Psoas muscle (tissue), 8 donors: ENCODE measurements around the gene TMCO4. TPM values are rescaled to one million over a fixed set of nuclear protein-coding genes. Genes with fewer than 3 reads are reported as not detected.

ENCODE experiments used
- ATAC-seq, 4 donors: fragments of 200-7000 bp; cut with Tn5 transposase; one replicate each; pipeline ENCODE4 v1.9.1; 2020; ENCODE audit warnings: moderate library complexity in 3 of 4, mild to moderate bottlenecking in 2 of 4
- DNase-seq, 2 donors: peaks; one replicate each; pipeline ENCODE4 v3.0.0-alpha.2; 2020
- H3K27ac ChIP-seq: fragments of 200-600 bp; one replicate; pipeline ENCODE4 v1.8.0; 2022
- H3K27me3 ChIP-seq, 3 donors: fragments of 200-600 bp in 1 of 3; one replicate each; pipeline versions ENCODE4 v1.6.1 to v1.8.0; 2013 to 2022; ENCODE audit warnings: low read length in 2 of 3, mild to moderate bottlenecking in 2 of 3, moderate library complexity in 1 of 3; ENCODE audit not compliant: insufficient read depth in 3 of 3
- H3K36me3 ChIP-seq, 2 donors: fragments of 200-600 bp in 1 of 2; one replicate each; pipeline versions ENCODE4 v1.6.1 to v1.8.0; 2013 to 2022; ENCODE audit warnings: low read depth in 1 of 2, mild to moderate bottlenecking in 1 of 2, moderate library complexity in 1 of 2; ENCODE audit not compliant: insufficient read depth in 1 of 2
- H3K4me1 ChIP-seq: fragments of 200-600 bp; one replicate; pipeline ENCODE4 v1.8.0; 2022
- H3K4me3 ChIP-seq: fragments of 200-600 bp; one replicate; pipeline ENCODE4 v1.8.0; 2022; ENCODE audit warnings: mild to moderate bottlenecking
- H3K9me3 ChIP-seq: fragments of 200-600 bp; one replicate; pipeline ENCODE4 v1.8.0; 2022
- CTCF ChIP-seq: fragments of 200-600 bp; IDR thresholded peaks from one replicate; pipeline ENCODE4 v1.8.0; 2022; ENCODE audit warnings: antibody characterized with exemption
- WGBS, 3 donors: extraction: QIAGEN DNeasy Blood & Tissue Kit; methylation state at CpG; one replicate each; pipeline versions ENCODE4 v1.1.6 to v1.1.7; 2013; 5-methylcytosine and 5-hydroxymethylcytosine counted together
- intact Hi-C, 2 donors: fragments of 100-400 bp; cut with DNase I; formaldehyde crosslinking; loops; one replicate each; pipeline versions ENCODE4 v1.11.0 to v1.14.2; 2022
- polyA plus RNA-seq, 3 donors: library from polyadenylated mRNA; stranded (reverse); fragments of 200-250 nt; gene quantifications; one replicate each; pipeline ENCODE4 v1.2.3, GENCODE V29; 2013
- total RNA-seq, 4 donors: library from RNA; stranded (reverse); fragmentation: NEBNext Ultra II Directional in 2 of 4; extraction: Animal tissue kit (Norgen Biotek cat#: 25700) in 2 of 4; gene quantifications; one replicate each; pipeline versions ENCODE4 v1.2.1 to v1.2.4, GENCODE V29; 2021 to 2023
- donor health status: healthy with polysubstance abuse.
- donor health status: DM: no; HTN: no; CAD: no; lungs with moderate emphysema.
- donor health status: Bipolar disorder and iron deficiency.
- donor health status: healthy.
- donor health status: DM: yes; HTN: yes; CAD: no.
- donor health status: DM: no; HTN: no; CAD: no.
- donor health status: DM: no; HTN: no; CAD: no.
- donor health status: DM: yes; HTN: yes; CAD: no.

The TMCO4 gene
- total and polyA plus RNA-seq, 7 donors = 2.3 to 4.8 (median 3.2) TPM

DNA sequence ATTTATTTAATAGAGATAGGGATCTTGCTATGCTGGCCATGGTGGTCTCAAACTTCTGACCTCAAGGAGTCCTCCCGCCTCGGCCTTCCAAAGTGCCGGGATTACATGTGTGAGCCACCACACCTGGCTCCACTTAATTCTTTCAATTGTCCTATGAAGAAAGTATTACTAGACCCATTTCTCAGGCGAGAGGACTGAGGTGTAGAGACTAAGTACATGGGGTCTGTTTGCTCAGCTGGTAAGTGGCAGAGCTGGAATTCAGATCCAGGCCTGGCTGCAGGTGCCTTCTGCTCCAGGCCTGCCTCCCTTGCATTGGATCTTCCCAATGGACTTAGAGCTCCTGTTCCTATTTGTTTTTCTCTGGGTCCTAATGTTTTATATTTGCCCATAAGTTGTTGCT lies 79.5 kb downstream of the TMCO4 start:
- intact Hi-C loops = loop anchor here in 1 of 2 donors (10.0 kb wide), 1 partner anchor 145 kb away; no protein-coding TSS in a partner anchor
- Histone ChIP-seq H3K4me3 (no peak overlapping the region), H3K36me3 (no peaks in the 10 kb centered on the region), H3K27ac (no peak overlapping the region), H3K4me1 (no peaks in the 10 kb centered on the region), H3K27me3 (no peaks in the 10 kb centered on the region), H3K9me3 (no peaks in the 10 kb centered on the region)
- TF ChIP-seq CTCF = no peak
- DNase-seq (no peak), ATAC-seq (no peak)
- WGBS, 3 donors = 96 to 97% (median 97%) methylated on average over 4 of the region's 4 CpGs

DNA sequence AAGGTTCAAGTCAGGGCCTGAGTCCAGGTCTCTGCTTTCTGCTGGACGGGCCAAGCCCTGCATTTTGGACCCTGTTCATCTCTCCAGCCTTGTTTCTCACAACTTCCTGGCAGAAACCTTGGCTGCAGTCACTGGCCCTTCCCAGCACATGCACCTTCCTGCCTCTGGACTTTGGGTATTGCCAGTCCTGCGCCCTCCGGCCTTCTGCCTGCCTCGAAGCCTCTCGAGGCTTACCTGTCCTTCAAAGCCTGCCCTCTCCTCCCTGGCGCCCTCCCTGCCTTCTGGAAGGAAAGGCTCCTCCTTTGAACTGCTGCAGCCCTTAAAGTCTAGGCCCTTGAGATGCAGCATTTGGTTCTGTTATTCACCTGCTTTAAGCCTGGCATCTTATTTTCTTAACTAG lies 82.2 kb downstream of the TMCO4 start:
- intact Hi-C loops = loop anchor here in 1 of 2 donors (5.0 kb wide), 1 partner anchor 95 kb away; no protein-coding TSS in a partner anchor
- no peak for TF ChIP-seq CTCF

GRCh38 chr1:19715334-19716203 lies 84.1 kb downstream of the TMCO4 start:
- peak; percentile 95 to 98 (median 96) for ATAC-seq
- Histone ChIP-seq H3K9me3 (no peaks in the 10 kb centered on the region), H3K27ac (no peak overlapping the region), H3K36me3 (peaks cover 0 to 5% of the 10 kb centered on the region in 2 donors), H3K4me3 (no peak overlapping the region), H3K4me1 (no peaks in the 10 kb centered on the region), H3K27me3 (no peaks in the 10 kb centered on the region)
- TF ChIP-seq CTCF = peak; percentile 76
- peak; percentile 90 to 91 for DNase-seq
- intact Hi-C loops = loop anchor here in 1 of 2 donors (5.0 kb wide), 1 partner anchor 97 kb away; no protein-coding TSS in a partner anchor
- WGBS, 3 donors = 37 to 41% (median 37%) methylated on average over 12 of the region's 12 CpGs

More for the DNA sequence above, 82.2 kb downstream of the TMCO4 start:
- 81 to 87% (median 86%) methylated on average over 6 of the region's 6 CpGs for WGBS, 3 donors
- Histone ChIP-seq H3K27me3 (no peaks in the 10 kb centered on the region), H3K27ac (no peak overlapping the region), H3K36me3 (peaks cover 0 to 5% of the 10 kb centered on the region in 2 donors), H3K9me3 (no peaks in the 10 kb centered on the region), H3K4me1 (no peaks in the 10 kb centered on the region), H3K4me3 (no peak overlapping the region)
- ATAC-seq (no peak), DNase-seq (no peak)

DNA sequence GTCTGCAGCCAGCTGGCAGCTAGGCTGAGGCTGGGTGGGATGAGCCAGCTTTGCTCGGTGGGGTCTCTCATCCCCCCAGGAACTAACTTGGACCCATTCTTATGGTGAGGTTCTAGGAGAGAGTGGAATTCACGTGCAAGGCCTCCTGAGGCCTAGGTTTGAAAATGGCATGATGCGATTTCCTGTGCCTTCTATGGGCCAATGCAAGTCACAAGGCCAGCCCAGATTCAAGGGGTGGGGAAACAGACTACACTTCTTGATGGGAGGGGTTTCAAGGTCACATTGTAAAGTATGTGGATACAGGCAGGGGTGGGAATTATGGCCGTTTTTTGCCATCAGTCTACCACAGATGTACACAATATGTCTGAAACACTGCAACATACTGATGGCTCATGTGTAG lies 86.8 kb downstream of the TMCO4 start:
- Histone ChIP-seq H3K9me3 (no peaks in the 10 kb centered on the region), H3K4me3 (no peak overlapping the region), H3K27me3 (no peaks in the 10 kb centered on the region), H3K36me3 (peaks cover 4 to 5% of the 10 kb centered on the region in 2 donors), H3K4me1 (no peaks in the 10 kb centered on the region), H3K27ac (no peak overlapping the region)
- DNase-seq (no peak), ATAC-seq (no peak)
- 65 to 69% (median 66%) methylated on average over 4 of the region's 4 CpGs for WGBS, 3 donors
- intact Hi-C loops = no loop called here
- no peak for TF ChIP-seq CTCF
